ENCODE results near the gene EME2. TPM values are rescaled to one million over a fixed set of nuclear protein-coding genes. Genes with fewer than 3 reads are reported as not detected.

The EME2 gene
- total RNA-seq, 3 donors from 2014 or later (not counting 1 experiment from before 2014, with no cell fraction given) = 30.0 to 33.8 (median 30.1) TPM

DNA sequence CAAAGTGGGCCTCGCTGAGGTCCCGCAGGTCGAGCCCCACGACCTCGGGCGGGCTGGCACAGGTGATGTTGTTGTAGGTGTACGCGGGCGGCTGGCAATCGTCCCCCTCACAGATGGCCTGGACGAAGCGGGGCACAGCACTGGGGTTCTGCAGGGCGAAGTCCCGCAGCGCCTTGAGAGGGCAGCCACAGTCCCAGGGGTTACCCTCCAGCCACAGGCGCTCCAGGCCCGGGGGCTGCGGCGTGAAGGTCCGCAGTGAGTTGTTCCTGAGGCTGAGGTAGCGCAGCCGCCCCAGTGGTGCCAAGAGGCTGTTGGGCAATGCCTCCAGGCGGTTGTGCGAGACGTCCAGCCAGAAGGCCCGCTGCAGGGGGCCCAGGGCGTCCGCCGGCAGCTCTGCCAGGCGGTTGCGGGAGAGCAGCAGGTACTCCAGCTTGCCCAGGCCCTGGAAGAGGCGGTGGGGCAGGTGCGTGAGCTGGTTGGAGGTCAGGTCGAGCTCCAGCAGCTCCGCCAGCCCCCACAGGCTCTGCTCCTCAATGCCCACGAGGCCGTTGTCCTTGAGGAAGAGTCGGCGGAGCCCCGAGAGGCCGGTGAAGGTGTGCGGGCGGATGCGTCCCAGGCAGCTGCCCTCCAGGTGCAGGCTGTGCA lies 18.1 kb downstream of the EME2 start:
- no peaks in the 10 kb centered on the region for H3K27me3 Mint-ChIP-seq (ENCODE audit: low read depth in 2 of 2)
- Histone ChIP-seq H3K9me3 (ENCODE audit: control insufficient read depth, insufficient read depth, low read length) (no peaks in the 10 kb centered on the region), H3K27me3 (ENCODE audit: control insufficient read depth, insufficient read depth, low read length) (no peaks in the 10 kb centered on the region), H3K4me3 (ENCODE audit: low read length) (no peak overlapping the region), H3K4me1 (ENCODE audit: control insufficient read depth, insufficient read depth, low read length) (no peaks in the 10 kb centered on the region), H3K27ac (ENCODE audit: low read length) (no peak overlapping the region), H3K36me3 (ENCODE audit: control insufficient read depth, insufficient read depth, low read length) (peaks cover 20% of the 10 kb centered on the region)
- peaks cover 6% of the 10 kb centered on the region in 2 donors for H3K4me1 Mint-ChIP-seq
- no peak overlapping the region for H3K4me3 Mint-ChIP-seq
- no peak overlapping the region for H3K27ac Mint-ChIP-seq
- 95% methylated on average over 44 of the region's 44 CpGs for WGBS (ENCODE audit: insufficient coverage)
- no peaks in the 10 kb centered on the region for H3K36me3 Mint-ChIP-seq
- intact Hi-C loops (cut with micrococcal nuclease) = no loop called here
- no peak for ATAC-seq
- H3K9me3 Mint-ChIP-seq = no peaks in the 10 kb centered on the region
- no peak for DNase-seq
- TF ChIP-seq, protein P1, sequence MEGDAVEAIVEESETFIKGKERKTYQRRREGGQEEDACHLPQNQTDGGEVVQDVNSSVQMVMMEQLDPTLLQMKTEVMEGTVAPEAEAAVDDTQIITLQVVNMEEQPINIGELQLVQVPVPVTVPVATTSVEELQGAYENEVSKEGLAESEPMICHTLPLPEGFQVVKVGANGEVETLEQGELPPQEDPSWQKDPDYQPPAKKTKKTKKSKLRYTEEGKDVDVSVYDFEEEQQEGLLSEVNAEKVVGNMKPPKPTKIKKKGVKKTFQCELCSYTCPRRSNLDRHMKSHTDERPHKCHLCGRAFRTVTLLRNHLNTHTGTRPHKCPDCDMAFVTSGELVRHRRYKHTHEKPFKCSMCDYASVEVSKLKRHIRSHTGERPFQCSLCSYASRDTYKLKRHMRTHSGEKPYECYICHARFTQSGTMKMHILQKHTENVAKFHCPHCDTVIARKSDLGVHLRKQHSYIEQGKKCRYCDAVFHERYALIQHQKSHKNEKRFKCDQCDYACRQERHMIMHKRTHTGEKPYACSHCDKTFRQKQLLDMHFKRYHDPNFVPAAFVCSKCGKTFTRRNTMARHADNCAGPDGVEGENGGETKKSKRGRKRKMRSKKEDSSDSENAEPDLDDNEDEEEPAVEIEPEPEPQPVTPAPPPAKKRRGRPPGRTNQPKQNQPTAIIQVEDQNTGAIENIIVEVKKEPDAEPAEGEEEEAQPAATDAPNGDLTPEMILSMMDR (IDR thresholded peaks at IDR 0.05) = no peak

DNA sequence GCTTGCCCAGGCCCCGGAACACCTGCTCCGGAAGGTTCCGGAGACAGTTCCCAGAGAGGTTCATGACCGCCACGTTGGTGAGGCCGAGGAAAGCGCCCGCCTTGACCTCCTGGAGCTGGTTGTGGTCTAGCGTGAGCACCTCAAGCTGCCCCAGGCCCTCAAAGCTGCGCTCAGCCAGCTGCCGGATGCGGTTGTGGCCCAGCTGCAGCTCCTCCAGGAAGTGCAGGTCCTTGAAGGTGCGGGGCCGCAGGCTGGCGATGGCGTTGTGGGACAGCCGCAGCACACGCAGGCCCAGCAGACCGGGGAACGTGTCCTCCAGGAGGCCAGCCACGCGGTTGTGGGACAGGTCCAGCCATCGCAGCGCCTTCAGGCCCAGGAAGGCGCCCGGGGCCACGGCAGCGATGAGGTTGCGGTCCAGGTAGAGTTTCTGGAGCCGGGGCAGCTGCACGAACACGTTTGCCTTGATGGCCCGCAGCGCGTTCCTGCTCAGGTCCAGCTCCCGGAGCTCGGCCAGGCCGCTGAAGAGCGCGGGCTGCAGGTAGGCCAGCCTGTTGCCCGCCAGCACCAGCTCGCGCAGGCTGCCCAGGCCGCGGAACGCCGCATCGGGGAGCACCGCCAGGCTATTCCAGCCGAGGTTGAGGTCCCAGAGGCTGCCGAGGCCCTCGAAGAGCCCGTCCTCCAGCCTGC lies 18.8 kb downstream of the EME2 start:
- 96% methylated on average over 53 of the region's 53 CpGs for WGBS (ENCODE audit: insufficient coverage)
- intact Hi-C loops (cut with micrococcal nuclease) = no loop called here
- TF ChIP-seq, protein P1 (IDR thresholded peaks at IDR 0.05) = no peak
- Mint-ChIP-seq H3K9me3 (no peaks in the 10 kb centered on the region), H3K36me3 (no peaks in the 10 kb centered on the region), H3K4me1 (peaks cover 6% of the 10 kb centered on the region in 2 donors), H3K27ac (no peak overlapping the region), H3K4me3 (no peak overlapping the region), H3K27me3 (ENCODE audit: low read depth in 2 of 2) (no peaks in the 10 kb centered on the region)
- no peak for DNase-seq
- Histone ChIP-seq H3K4me1 (ENCODE audit: control insufficient read depth, insufficient read depth, low read length) (no peaks in the 10 kb centered on the region), H3K27ac (ENCODE audit: low read length) (no peak overlapping the region), H3K27me3 (ENCODE audit: control insufficient read depth, insufficient read depth, low read length) (no peaks in the 10 kb centered on the region), H3K9me3 (ENCODE audit: control insufficient read depth, insufficient read depth, low read length) (no peaks in the 10 kb centered on the region), H3K4me3 (ENCODE audit: low read length) (no peak overlapping the region), H3K36me3 (ENCODE audit: control insufficient read depth, insufficient read depth, low read length) (peaks cover 20% of the 10 kb centered on the region)
- no peak for ATAC-seq

DNA sequence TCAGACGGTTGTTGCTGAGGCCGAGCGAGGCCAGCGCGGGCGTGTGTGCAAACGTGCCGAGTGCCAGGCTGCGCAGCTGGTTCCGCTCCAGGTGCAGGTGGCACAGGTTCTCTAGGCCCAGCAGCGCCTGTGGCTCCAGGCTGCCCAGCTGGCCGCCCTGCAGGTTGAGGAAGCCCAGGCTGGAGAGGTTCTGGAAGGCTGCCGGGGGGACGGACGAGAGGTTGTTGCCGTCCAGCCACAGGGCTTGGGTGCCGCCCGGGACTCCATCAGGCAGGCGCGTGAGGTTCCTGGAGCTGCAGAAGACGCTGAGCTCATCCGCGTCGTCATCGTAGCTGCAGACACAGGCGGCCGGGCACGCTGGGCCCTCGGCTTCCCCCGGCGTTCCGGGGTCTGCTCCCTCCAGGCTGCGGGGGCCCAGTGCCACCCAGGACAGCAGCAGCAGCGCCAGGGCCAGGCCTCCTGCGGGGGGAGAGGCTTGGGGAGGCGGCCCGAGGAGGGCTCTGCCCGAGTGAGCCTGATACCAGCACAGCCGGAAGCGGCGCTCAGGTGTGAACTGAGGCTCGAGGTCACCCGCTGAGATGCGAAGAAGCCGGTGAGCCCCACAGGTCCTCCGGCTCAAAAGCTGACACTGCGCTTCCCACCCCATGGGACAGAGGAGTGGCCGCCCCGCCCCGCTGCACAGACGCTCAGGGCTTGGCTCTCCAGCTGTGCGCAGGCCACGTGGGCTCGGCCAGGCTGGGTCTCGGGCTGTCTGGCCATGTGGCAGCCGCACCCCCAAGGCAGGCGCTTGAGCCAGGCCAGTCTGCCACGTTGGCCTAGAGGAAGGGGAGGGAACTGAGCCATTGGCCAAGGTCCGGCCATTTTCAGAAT lies 19.6 kb downstream of the EME2 start:
- no peaks in the 10 kb centered on the region for H3K9me3 Mint-ChIP-seq
- 94% methylated on average over 59 of the region's 59 CpGs for WGBS (ENCODE audit: insufficient coverage)
- no peak for ATAC-seq

More for the DNA sequence above, 19.6 kb downstream of the EME2 start:
- TF ChIP-seq, protein P1 (IDR thresholded peaks at IDR 0.05) = no peak
- Histone ChIP-seq H3K36me3 (ENCODE audit: control insufficient read depth, insufficient read depth, low read length) (peaks cover 14% of the 10 kb centered on the region), H3K4me3 (ENCODE audit: low read length) (no peak overlapping the region), H3K27me3 (ENCODE audit: control insufficient read depth, insufficient read depth, low read length) (no peaks in the 10 kb centered on the region), H3K9me3 (ENCODE audit: control insufficient read depth, insufficient read depth, low read length) (no peaks in the 10 kb centered on the region), H3K27ac (ENCODE audit: low read length) (no peak overlapping the region), H3K4me1 (ENCODE audit: control insufficient read depth, insufficient read depth, low read length) (no peaks in the 10 kb centered on the region)
- Mint-ChIP-seq H3K36me3 (no peaks in the 10 kb centered on the region), H3K27me3 (ENCODE audit: low read depth in 2 of 2) (no peaks in the 10 kb centered on the region), H3K4me1 (peaks cover 6% of the 10 kb centered on the region in 2 donors), H3K27ac (no peak overlapping the region), H3K4me3 (no peak overlapping the region)
- intact Hi-C loops (cut with micrococcal nuclease) = no loop called here
- no peak for DNase-seq
